Adrenal gland (tissue), 5 donors: ENCODE results near the gene PKNOX2.

Experiments used
- POLR2A ChIP-seq, 2 donors: fragments of 450-650 bp; IDR thresholded peaks; one replicate each; pipeline ENCODE4 v1.6.1; 2017; ENCODE audit warnings: antibody characterized with exemption in 2 of 2, mild to moderate bottlenecking in 2 of 2, moderate library complexity in 1 of 2
- TF ChIP-seq, protein P1 (sequence below), 6 experiments: fragments of 450-650 bp in 4 of 6; fragments of 200-600 bp in 2 of 6; sonication (generic) in 1 of 6; IDR thresholded peaks; 1 replicate in 5 of 6; 2 replicates in 1 of 6; pipeline versions ENCODE4 v1.5.1 to v1.8.0; 2016 to 2021; ENCODE audit warnings: antibody characterized with exemption in 6 of 6, mild to moderate bottlenecking in 2 of 6, moderate library complexity in 1 of 6
- donor health status: DM: no; HTN: no; CAD: no.

DNA sequence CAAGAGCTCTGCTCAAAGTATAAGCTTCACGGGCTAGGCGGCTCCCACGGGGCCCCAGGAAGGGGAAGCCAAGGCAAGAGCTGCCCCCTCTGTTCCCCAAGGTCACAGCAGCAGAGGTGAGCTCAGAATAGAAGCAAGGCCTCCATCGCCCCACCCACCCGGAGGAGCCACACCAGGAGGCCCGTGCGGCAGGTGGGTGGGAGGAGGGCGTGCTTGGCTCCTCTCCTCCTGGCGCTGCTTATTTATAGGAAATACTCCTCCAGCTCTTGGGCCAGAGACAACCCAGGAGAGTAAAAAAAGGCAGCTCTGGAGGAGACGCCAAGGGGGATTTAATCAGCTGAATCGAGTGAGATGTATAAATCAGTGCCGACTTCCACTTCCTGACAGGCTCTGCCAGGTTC is 243.8 kb downstream of the PKNOX2 start:
- TF ChIP-seq, protein P1, sequence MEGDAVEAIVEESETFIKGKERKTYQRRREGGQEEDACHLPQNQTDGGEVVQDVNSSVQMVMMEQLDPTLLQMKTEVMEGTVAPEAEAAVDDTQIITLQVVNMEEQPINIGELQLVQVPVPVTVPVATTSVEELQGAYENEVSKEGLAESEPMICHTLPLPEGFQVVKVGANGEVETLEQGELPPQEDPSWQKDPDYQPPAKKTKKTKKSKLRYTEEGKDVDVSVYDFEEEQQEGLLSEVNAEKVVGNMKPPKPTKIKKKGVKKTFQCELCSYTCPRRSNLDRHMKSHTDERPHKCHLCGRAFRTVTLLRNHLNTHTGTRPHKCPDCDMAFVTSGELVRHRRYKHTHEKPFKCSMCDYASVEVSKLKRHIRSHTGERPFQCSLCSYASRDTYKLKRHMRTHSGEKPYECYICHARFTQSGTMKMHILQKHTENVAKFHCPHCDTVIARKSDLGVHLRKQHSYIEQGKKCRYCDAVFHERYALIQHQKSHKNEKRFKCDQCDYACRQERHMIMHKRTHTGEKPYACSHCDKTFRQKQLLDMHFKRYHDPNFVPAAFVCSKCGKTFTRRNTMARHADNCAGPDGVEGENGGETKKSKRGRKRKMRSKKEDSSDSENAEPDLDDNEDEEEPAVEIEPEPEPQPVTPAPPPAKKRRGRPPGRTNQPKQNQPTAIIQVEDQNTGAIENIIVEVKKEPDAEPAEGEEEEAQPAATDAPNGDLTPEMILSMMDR (IDR thresholded peaks at IDR 0.05), result no peak
- TF ChIP-seq POLR2A (IDR thresholded peaks at IDR 0.05), result no peak
